Colon (tissue), 2 donors: ENCODE measurements around the gene TRRAP.

Source experiments
- FAIRE-seq: peaks from 2 replicates; lab custom pipeline; 2012; peaks lifted over from hg19 to GRCh38; lab: Jason Lieb, UNC
- donor health status: control.
- donor health status: control.

The TRRAP gene

GRCh38 chr7:99006739-99007424 lies 128.6 kb downstream of the TRRAP start:
- no peak for FAIRE-seq

GRCh38 chr7:99008181-99008631 lies 129.9 kb downstream of the TRRAP start:
- no peak for FAIRE-seq

GRCh38 chr7:99008921-99009530 lies 130.7 kb downstream of the TRRAP start:
- no peak for FAIRE-seq

- no peak for FAIRE-seq
These were observed 131.9 kb downstream of the TRRAP start for GRCh38 chr7:99010281-99010680.

- FAIRE-seq, result no peak
These were observed 133.0 kb downstream of the TRRAP start for GRCh38 chr7:99011341-99011705.

- FAIRE-seq, result no peak
These were observed 133.5 kb downstream of the TRRAP start for GRCh38 chr7:99011706-99012404.

- FAIRE-seq, result no peak
These were observed 134.4 kb downstream of the TRRAP start for GRCh38 chr7:99012722-99013121.

- no peak for FAIRE-seq
These were observed 135.2 kb downstream of the TRRAP start for GRCh38 chr7:99013266-99014112.

GRCh38 chr7:99014113-99014985 lies 136.0 kb downstream of the TRRAP start:
- FAIRE-seq, result no peak

- FAIRE-seq, result no peak
These were observed 137.9 kb downstream of the TRRAP start for GRCh38 chr7:99016196-99016595.

GRCh38 chr7:99019523-99020412 lies 141.4 kb downstream of the TRRAP start:
- no peak for FAIRE-seq

GRCh38 chr7:99020413-99020715 lies 142.0 kb downstream of the TRRAP start:
- no peak for FAIRE-seq

GRCh38 chr7:99021941-99022560 lies 143.7 kb downstream of the TRRAP start:
- no peak for FAIRE-seq

- no peak for FAIRE-seq
These were observed 145.7 kb downstream of the TRRAP start for GRCh38 chr7:99024066-99024465.

- FAIRE-seq, result no peak
These were observed 148.9 kb downstream of the TRRAP start for GRCh38 chr7:99027241-99027640.

- no peak for FAIRE-seq
These were observed 149.5 kb downstream of the TRRAP start for GRCh38 chr7:99027841-99028240.

GRCh38 chr7:99028261-99028973 lies 150.1 kb downstream of the TRRAP start:
- FAIRE-seq, result no peak

- no peak for FAIRE-seq
These were observed 151.4 kb downstream of the TRRAP start for GRCh38 chr7:99029466-99030435.
